Measurements from ENCODE around the gene LSS. TPM values are rescaled to one million over a fixed set of nuclear protein-coding genes. Genes with fewer than 3 reads are reported as not detected.
A peak's percentile ranks its signal among the peaks of the same experiment; 100 is the strongest.

Gene LSS
- total RNA-seq, 1 experiment from 2014 or later, result 101 TPM

- Mint-ChIP-seq H3K36me3 (peaks cover 8% of the 10 kb centered on the region), H3K4me3 (no peak overlapping the region), H3K9me3 (peaks cover 6% of the 10 kb centered on the region; the same call in 1 of the 2 replicates), H3K4me1 (peaks cover 11% of the 10 kb centered on the region), H3K27me3 (ENCODE audit: low read depth) (no peaks in the 10 kb centered on the region), H3K27ac (peak overlapping the region; percentile 53; the same call in 1 of the 2 replicates)
- TF ChIP-seq FOXP4 (CRISPR knock-in tag; IDR thresholded peaks at IDR 0.05) (no peak), CBFB (CRISPR knock-in tag; IDR thresholded peaks at IDR 0.05; ENCODE audit: low read depth) (no peak), PREB (CRISPR knock-in tag; IDR thresholded peaks at IDR 0.05; ENCODE audit: borderline replicate concordance) (no peak), ZBTB43 (CRISPR knock-in tag; IDR thresholded peaks at IDR 0.05) (no peak), ATF2 (CRISPR knock-in tag; IDR thresholded peaks at IDR 0.05; ENCODE audit: borderline replicate concordance, low read depth) (no peak), PRDM15 (CRISPR knock-in tag; IDR thresholded peaks at IDR 0.05) (no peak), ZNF232 (CRISPR knock-in tag; IDR thresholded peaks at IDR 0.05) (no peak)
- DNase-seq (ENCODE audit: low spot score) (no peak), ATAC-seq (no peak)
- POLR2A ChIA-PET, result no interaction called here
- CTCF ChIA-PET, result no interaction called here
These were observed 81.7 kb downstream of the LSS start for GRCh38 chr21:46146856-46147255.

- ATAC-seq, result no peak
- CTCF ChIA-PET, result no interaction called here
- H3K9me3 Mint-ChIP-seq, result peaks cover 6% of the 10 kb centered on the region; the same call in 1 of the 2 replicates
- H3K4me1 Mint-ChIP-seq, result peaks cover 11% of the 10 kb centered on the region
- no peak overlapping the region for H3K4me3 Mint-ChIP-seq
- H3K27ac Mint-ChIP-seq, result peak overlapping the region; percentile 53; the same call in 1 of the 2 replicates
- H3K27me3 Mint-ChIP-seq (ENCODE audit: low read depth), result no peaks in the 10 kb centered on the region
- H3K36me3 Mint-ChIP-seq, result peaks cover 10% of the 10 kb centered on the region
- peak; percentile 13 for DNase-seq (ENCODE audit: low spot score)
- POLR2A ChIA-PET, result no interaction called here
- TF ChIP-seq ZNF121 (CRISPR knock-in tag; IDR thresholded peaks at IDR 0.05) (no peak), SMAD4 (CRISPR knock-in tag; IDR thresholded peaks at IDR 0.05) (no peak), TCF7 (CRISPR knock-in tag; IDR thresholded peaks at IDR 0.05; ENCODE audit: low read depth) (no peak), FOXK1 (CRISPR knock-in tag; IDR thresholded peaks at IDR 0.05) (no peak), ZNF416 (CRISPR knock-in tag; IDR thresholded peaks at IDR 0.05) (no peak), E2F4 (CRISPR knock-in tag; IDR thresholded peaks at IDR 0.05; ENCODE audit: borderline replicate concordance, low read depth) (no peak), RELA (CRISPR knock-in tag; IDR thresholded peaks at IDR 0.05; ENCODE audit: borderline replicate concordance) (no peak), ZNF281 (CRISPR knock-in tag; IDR thresholded peaks at IDR 0.05) (no peak), ESRRA (CRISPR knock-in tag; IDR thresholded peaks at IDR 0.05; ENCODE audit: borderline replicate concordance) (no peak), GRHL2 (CRISPR knock-in tag; IDR thresholded peaks at IDR 0.05; ENCODE audit: insufficient replicate concordance, severe bottlenecking) (no peak), ZNF396 (CRISPR knock-in tag; IDR thresholded peaks at IDR 0.05; ENCODE audit: borderline replicate concordance) (no peak), MYBL2 (CRISPR knock-in tag; IDR thresholded peaks at IDR 0.05) (no peak)
These were observed 82.5 kb downstream of the LSS start for GRCh38 chr21:46145840-46146691.

Measured in WTC11 (cell line).